Purkinje cell (primary cell): ENCODE data around the gene PHLDB1. TPM values are rescaled to one million over a fixed set of nuclear protein-coding genes. Genes with fewer than 3 reads are reported as not detected.

Experiments used
- polyA plus RNA-seq: library from polyadenylated mRNA; unstranded; fragments of >200 nt; fragmentation: Nextera tagmentation; gene quantifications from 2 replicates; pipeline ENCODE4 v1.2.1, GENCODE V29; 2014

PHLDB1 gene
- polyA plus RNA-seq: 28.3 and 30.7 TPM in 2 replicates

GRCh38 chr11:118607401-118608359 is at the start of gene PHLDB1:
Gene PHLDB1, plus strand, starts transcription at chr11:118607615. Its CDS starts 6,222 bp downstream, at chr11:118613837.

GRCh38 chr11:118572061-118572980 is 35.1 kb upstream of the PHLDB1 start, which contains the start of gene ARCN1:
Gene ARCN1, plus strand, starts transcription at chr11:118572409. Its CDS starts 139 bp downstream, at chr11:118572548.

GRCh38 chr11:118679483-118679882 is 72.1 kb downstream of the PHLDB1 start, which contains the start of gene TREH:
Gene TREH, minus strand, starts transcription at chr11:118679650. Its CDS starts 23 bp downstream, at chr11:118679627.

Other genes starting within 250 kb of the PHLDB1 start
- gene UBE4A, start 248.0 kb upstream of the PHLDB1 start, polyA plus RNA-seq: 32.6 and 45.9 TPM in 2 replicates
- gene ATP5MG, start 206.0 kb upstream of the PHLDB1 start, polyA plus RNA-seq: 1,654 and 1,954 TPM in 2 replicates
- 13.0 and 16.1 TPM in 2 replicates for gene KMT2A, start 171.1 kb upstream of the PHLDB1 start, polyA plus RNA-seq
- gene TTC36, start 80.1 kb upstream of the PHLDB1 start, polyA plus RNA-seq: not detected in 2 replicates
- gene TMEM25, start 76.4 kb upstream of the PHLDB1 start, polyA plus RNA-seq: 41.0 and 52.2 TPM in 2 replicates
- gene IFT46, start 41.7 kb upstream of the PHLDB1 start, polyA plus RNA-seq: 21.1 and 22.0 TPM in 2 replicates
- gene ARCN1, start 35.2 kb upstream of the PHLDB1 start, polyA plus RNA-seq: 49.3 and 54.9 TPM in 2 replicates
- 1.4 and 1.7 TPM in 2 replicates for gene TREH, start 72.0 kb downstream of the PHLDB1 start, polyA plus RNA-seq
- 33.4 and 44.8 TPM in 2 replicates for gene DDX6, start 183.5 kb downstream of the PHLDB1 start, polyA plus RNA-seq